Stomach (tissue), 4 donors: ENCODE data around the gene TRMO.

Experiments used
- POLR2A ChIP-seq, 4 donors: fragments of 450-650 bp; IDR thresholded peaks; one replicate each; pipeline ENCODE4 v1.6.1; 2016; ENCODE audit warnings: antibody characterized with exemption in 4 of 4, control low read depth in 2 of 4, mild to moderate bottlenecking in 1 of 4, moderate library complexity in 1 of 4
- POLR2AphosphoS5 ChIP-seq, 3 donors: sonication (generic); formaldehyde crosslinking; IDR thresholded peaks; one replicate each; pipeline ENCODE4 v1.6.1; 2016; ENCODE audit warnings: antibody characterized with exemption in 3 of 3
- TF ChIP-seq, protein P1 (sequence below), 7 experiments: fragments of 450-650 bp in 4 of 7; fragments of 200-600 bp in 3 of 7; sonication (generic) in 3 of 7; IDR thresholded peaks; one replicate each; pipeline ENCODE4 v1.5.1; 2016 to 2019; ENCODE audit warnings: antibody characterized with exemption in 7 of 7, control low read depth in 2 of 7, mild to moderate bottlenecking in 1 of 7

DNA sequence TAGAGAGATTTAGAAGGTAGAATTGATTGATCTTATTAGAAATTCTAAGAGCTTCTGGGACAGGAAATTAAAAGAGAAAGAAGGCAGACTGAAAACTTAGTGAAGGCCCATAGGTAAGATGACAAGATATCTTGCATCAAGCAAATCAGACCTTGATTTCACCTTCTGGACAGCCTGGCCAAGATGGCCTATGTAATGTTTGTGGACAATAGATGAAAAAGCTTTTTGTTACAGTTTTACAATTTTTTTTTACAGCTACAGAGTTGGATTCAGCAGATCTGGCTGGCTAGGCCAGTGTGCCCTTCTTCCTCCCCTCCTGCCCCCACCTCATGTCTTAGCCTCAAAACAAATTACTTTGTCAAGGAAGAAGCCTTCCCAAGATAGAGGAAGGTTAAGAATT is 37.3 kb upstream of the TRMO start:
- no peak for TF ChIP-seq POLR2A (IDR thresholded peaks at IDR 0.05)
- TF ChIP-seq, protein P1, sequence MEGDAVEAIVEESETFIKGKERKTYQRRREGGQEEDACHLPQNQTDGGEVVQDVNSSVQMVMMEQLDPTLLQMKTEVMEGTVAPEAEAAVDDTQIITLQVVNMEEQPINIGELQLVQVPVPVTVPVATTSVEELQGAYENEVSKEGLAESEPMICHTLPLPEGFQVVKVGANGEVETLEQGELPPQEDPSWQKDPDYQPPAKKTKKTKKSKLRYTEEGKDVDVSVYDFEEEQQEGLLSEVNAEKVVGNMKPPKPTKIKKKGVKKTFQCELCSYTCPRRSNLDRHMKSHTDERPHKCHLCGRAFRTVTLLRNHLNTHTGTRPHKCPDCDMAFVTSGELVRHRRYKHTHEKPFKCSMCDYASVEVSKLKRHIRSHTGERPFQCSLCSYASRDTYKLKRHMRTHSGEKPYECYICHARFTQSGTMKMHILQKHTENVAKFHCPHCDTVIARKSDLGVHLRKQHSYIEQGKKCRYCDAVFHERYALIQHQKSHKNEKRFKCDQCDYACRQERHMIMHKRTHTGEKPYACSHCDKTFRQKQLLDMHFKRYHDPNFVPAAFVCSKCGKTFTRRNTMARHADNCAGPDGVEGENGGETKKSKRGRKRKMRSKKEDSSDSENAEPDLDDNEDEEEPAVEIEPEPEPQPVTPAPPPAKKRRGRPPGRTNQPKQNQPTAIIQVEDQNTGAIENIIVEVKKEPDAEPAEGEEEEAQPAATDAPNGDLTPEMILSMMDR (IDR thresholded peaks at IDR 0.05) = no peak
- no peak for TF ChIP-seq POLR2AphosphoS5 (IDR thresholded peaks at IDR 0.05)
